Left lobe of liver (tissue), 2 donors: Measurements from ENCODE around the gene EXOC6B. TPM values are rescaled to one million over a fixed set of nuclear protein-coding genes. Genes with fewer than 3 reads are reported as not detected.
A peak's percentile ranks its signal among the peaks of the same experiment; 100 is the strongest.

Experiments
- ATAC-seq: fragments of 200-7000 bp; cut with Tn5 transposase; one replicate; pipeline ENCODE4 v1.9.1; 2020; ENCODE audit warnings: mild to moderate bottlenecking, moderate library complexity
- DNase-seq: peaks from one replicate; pipeline ENCODE4 v3.0.0-alpha.2; 2020; ENCODE audit warnings: low spot score
- total RNA-seq: library from RNA; stranded (reverse); gene quantifications from one replicate; pipeline ENCODE4 v1.2.1, GENCODE V29; 2021
- donor health status: DM: no; HTN: no; CAD: no; lungs with moderate emphysema.
- donor health status: DM: no; HTN: yes; CAD: no.

EXOC6B gene
- total RNA-seq, 1 donor from 2014 or later, result 9.1 TPM

- peak; percentile 24 for ATAC-seq
These were observed 696.0 kb downstream of the EXOC6B start for GRCh38 chr2:72129681-72130340.

GRCh38 chr2:72128843-72129227, 697.0 kb downstream of the EXOC6B start:
- DNase-seq (peak; percentile 37), ATAC-seq (no peak)

More at GRCh38 chr2:72129681-72130340, 696.0 kb downstream of the EXOC6B start:
- peak; percentile 37 for DNase-seq

DNA sequence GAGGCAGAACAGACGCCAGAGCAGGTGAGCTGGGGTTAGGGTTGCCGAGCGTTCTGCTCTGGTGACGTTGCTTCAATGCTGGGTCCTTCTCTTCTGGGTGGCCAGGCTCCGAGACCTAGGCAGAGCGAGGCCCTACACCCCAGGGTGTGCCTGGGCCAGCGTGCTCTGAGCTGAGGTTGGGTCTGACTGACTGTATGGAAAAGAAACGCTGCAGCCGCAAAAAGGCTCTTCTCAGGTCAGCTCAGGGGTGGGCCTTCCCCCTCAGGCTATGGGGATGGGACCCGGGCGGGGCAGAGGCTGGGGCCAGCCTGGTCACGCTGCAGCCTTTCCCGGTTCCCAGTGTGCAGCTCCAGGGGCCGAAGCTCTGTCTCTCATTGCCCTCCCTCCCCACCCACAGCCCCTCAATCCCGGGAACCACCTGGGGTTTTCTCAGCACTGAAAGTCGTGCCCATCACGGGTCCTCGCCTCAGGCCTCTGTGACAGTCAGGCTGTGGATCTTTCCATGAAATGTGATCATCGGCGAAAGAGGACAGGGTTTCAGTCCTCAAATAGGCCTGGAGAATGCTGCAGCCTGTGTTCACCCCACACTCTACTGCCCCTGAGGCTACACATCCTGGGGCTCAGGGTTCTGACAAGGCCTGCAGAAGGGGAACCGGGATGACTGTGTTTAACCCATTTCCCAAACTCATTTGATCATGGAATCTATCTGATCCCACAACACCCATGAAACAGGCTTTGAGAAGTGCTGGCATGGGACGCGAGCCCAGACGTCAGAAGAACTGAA, 697.6 kb downstream of the EXOC6B start:
- peak; percentile 34 for DNase-seq
- no peak for ATAC-seq

DNA sequence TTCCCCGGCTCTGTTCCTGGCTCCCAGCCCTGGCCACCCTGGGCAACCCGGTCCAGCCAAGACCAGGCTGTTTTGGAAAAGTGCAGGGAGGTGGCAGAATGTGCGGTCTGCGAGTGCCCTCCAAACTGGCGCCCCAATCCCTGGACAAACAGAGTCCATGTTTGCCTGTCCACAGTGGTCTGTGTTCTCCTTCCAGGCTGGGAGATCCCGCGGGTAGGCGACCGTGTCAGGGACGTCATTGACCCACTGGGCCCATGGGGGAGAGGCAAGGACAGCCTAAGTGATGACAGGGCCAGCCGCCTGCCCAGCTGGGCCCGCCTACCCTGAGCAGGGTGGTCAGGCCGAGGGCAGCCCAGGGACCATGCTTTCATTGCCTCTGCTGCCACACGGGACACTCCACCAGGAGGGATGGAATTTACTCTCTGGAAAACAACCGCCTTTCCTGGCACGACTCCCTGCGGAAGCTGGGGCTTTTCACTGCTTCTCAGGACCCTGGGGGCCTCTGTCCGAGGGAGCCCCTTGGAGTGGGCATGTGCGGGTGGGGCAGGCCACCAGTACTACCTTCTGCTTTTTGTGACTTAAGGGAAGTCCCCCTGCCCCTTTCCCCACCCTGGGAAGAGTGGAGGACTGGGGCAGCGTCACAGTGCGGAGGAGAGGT, 698.3 kb downstream of the EXOC6B start:
- ATAC-seq (no peak), DNase-seq (peak; percentile 27)

GRCh38 chr2:72126186-72127100, 699.4 kb downstream of the EXOC6B start:
- no peak for ATAC-seq
- peak; percentile 38 for DNase-seq

Other genes with a start within 250 kb of the EXOC6B start
- 64.5 TPM for gene SPR, start 61.4 kb upstream of the EXOC6B start, total RNA-seq
- gene EMX1, start 91.5 kb upstream of the EXOC6B start, total RNA-seq, result 0.20 TPM
- gene SFXN5, start 245.7 kb upstream of the EXOC6B start, total RNA-seq, result 80.1 TPM